HG03565 (cell line): Measurements from ENCODE around the gene MAVS.

ENCODE experiments used
- ATAC-seq: cut with Tn5 transposase; IDR thresholded peaks from one replicate; pipeline ENCODE4 v1.9.1; 2021; ENCODE audit warnings: mild to moderate bottlenecking, moderate library complexity; ENCODE audit not compliant: unreplicated experiment

Gene MAVS

DNA sequence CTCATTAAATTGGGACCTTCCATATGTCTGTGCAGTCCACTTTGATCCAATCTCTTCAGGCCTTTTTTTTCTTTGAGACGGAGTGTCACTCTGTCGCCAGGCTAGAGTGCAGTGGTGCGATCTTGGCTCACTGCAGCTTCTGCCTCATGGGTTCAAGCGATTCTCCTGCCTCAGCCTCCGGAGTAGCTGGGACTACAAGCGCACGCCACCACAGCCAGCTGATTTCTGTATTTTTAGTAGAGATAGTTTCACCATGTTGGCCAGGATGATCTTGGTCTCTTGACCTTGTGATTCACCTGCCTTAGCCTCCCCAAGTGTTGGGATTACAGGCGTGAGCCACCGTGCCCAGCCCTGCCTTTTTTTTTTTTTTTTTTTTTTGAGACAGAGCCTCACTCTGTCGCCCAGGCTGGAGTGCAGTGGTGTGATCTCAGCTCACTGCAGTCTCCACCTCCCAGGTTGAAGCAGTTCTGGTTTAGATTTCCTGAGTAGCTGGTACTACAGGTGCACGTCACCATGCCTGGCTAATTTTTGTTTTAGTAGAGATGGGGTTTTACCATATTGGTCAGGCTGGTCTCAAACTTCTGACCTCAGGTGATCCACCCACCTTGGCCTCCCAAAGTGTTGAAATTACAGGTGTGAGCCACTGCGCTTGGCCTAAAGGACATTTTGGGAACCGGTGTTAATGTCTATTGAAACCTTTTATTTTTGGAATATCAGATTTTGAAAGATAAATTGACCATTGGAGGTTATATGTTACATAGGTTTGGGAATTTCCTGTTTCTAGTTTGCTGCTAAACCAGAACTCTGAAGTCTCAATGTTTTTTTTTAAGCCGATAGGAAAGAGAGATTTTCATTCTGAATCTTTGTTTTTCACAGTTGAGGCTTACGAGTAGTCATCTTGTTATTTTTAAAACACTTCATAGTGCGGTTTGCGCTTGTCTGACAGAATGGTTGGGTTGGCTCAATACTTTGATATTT, 60.4 kb downstream of the MAVS start:
- peak; percentile 53 for ATAC-seq

DNA sequence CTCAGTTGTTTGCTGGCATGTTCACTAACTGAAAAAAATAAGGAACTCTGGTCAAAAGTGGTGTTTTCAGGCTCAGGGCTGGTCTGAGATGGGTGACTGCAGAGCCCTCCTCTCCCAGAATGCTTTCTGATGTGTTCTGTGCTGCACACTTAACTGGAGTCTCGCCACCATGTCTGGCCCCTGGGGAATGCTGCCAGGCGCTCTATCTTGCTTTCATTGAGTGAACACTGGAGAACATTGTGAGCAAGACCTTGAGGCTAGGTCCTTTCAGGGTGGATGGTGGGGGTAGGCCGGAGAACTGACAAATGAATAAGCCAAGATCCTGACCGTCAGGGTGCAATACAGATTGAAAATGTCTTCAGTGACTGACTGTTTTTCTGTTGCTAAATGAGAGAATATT, 62.0 kb downstream of the MAVS start:
- no peak for ATAC-seq

DNA sequence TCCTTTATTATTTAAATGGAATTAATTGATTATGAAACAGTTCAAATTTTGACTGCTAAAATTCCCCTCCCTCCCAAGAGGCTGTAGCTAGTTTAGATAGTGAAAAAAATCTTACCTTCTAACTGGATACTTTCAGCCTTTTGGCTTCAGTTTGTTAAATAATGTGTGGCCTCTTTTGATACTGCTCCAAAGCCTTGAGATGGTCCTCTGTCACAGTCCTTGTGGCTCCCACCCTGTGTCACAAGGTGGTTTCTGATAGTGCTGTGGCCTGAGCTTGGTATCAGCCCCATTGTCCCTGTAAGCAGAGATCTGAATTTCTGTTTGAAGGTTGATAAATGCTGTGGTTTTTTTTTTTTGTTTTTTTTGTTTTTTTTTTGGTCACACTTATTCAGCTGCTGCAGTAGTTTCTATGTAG, 63.3 kb downstream of the MAVS start:
- no peak for ATAC-seq

GRCh38 chr20:3910853-3911252, 64.2 kb downstream of the MAVS start:
- no peak for ATAC-seq

- no peak for ATAC-seq
Observed at GRCh38 chr20:3911956-3912355, 65.3 kb downstream of the MAVS start.

GRCh38 chr20:3914446-3914845, 67.8 kb downstream of the MAVS start:
- no peak for ATAC-seq

GRCh38 chr20:3915691-3916090, 69.1 kb downstream of the MAVS start:
- ATAC-seq, result no peak

DNA sequence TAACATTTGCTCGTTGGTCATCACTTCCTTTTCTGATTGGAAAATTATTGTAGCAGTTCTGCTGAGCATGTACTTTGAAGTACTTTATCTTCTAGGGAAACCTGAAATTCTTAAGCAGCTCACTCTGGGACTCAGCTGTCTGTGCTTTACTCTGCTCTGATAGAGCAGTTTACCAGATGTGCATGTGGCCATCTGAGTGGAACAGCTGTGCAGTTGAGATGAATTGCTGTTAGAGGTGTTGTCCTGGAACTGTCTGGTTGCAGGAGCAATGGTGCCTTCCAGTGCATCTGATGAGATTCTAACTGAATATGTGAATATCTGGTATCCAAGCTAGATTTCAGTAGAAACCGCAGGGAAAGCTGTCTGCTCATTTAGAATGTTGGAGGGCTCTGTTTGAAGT, 69.7 kb downstream of the MAVS start:
- no peak for ATAC-seq

- no peak for ATAC-seq
Observed at GRCh38 chr20:3919352-3919751, 72.7 kb downstream of the MAVS start.

DNA sequence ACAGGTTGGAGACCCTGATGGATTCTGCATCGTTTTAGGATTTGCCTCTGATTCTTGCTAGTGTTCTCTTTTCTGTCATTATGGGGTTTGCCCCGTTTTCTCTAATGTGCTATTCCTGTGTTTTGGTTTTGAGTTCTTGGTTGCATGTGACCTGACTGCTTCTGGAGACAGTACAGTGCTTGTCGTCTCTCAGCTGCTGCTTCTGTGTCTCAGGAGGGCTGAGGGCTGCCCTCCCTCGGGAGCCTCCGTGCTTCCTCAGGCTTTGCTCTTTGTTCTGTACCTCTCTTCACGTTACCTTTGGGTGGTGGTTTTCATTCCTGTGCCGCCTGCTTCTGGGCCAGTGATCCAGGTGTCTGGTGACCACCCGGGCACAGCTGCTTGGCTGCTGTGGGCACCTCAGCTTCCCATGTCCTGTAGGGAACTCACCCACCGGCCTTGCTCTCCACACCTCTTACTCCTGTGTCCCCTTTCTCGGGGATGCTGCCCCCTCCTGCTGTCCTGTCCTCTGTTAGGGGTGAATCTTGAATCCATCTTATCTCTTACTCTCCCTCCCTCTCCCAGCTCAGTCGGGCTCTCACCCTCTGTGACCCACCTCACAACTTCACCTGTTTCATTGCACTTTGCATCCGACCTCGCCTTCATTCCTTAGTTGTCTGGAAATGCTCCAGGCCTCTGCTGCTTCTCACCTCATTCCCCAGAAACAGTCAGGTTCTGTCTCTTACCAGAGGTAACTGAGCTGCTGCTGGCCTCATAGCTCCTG, 75.8 kb downstream of the MAVS start:
- ATAC-seq, result no peak

- ATAC-seq, result no peak
Observed at GRCh38 chr20:3922983-3923339, 76.3 kb downstream of the MAVS start.

DNA sequence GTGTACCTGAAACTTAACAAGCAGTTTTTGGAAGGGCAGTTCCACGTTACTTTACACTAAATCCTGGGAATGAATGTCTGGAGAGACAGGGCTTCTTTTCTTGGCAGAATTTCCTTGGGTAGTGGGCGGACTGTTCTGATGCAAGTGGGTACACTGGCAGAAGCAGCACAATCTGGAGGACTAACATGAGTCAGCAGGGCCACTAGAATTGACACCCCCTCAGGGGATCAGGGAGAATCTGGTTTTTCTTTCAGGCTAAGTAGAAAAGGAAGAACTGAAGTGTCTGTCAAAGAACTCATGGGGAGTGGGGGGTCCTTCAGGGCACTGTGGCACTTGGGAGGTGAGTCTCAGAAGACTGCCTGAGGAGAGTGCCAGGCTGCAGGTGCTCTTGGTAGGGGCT, 77.2 kb downstream of the MAVS start:
- ATAC-seq, result no peak

- ATAC-seq, result no peak
Observed at GRCh38 chr20:3924304-3925112, 77.9 kb downstream of the MAVS start.

DNA sequence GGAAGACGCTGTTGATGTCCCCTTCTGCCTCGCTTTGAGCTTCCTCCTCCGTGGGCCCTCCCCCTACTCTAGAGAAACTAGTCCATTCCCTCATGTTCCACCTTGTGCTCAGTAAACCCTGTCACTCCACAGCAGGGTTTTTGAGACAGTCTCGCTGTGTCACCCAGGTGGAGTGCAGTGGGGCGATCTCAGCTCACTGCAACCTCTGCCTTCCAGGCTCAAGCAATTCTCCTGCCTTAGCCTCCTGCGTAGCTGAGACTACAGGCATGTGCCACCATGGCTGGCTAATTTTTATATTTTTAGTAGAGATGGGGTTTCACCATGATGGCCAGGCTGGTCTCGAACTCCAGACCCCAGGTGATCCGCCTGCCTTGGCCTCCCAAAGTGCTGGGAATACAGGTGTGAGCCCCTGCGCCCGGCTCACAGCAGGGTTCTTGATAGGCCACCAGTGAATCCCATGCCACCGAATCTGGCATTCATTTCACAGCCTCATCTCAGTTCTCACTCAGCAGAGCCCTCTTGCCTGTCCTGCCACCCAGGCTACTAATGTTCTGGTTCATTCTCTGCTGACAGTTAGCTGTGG, 78.6 kb downstream of the MAVS start:
- no peak for ATAC-seq
